Islet of Langerhans (tissue), 1 donor: ENCODE measurements around the gene ENPP7.

Experiments
- FAIRE-seq: peaks from one replicate; lab custom pipeline; 2011; peaks lifted over from hg19 to GRCh38; lab: Jason Lieb, UNC

ENPP7 gene

DNA sequence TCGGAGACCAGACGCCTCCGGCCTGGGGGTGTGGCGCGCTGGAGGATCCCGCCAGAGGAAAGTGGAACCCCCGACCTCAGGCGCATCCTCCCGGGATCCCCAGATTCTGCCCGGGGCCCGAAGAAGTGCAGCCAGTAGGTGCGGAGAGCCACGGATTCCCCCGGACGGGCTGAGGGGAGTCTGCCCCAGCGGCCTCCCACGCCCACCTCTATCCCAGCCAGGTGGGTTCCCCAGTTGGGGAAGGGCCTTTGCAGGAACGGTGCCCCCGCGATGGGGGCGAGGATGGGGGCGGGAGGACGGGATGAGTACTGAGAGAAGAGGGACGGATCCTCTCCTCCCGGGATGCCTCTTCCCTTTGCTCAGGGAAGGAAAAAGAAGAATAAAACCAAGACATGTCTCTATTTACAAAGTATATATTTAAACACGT is 61.0 kb downstream of the ENPP7 start:
- FAIRE-seq = no peak
